HG02588 (cell line): Measurements from ENCODE around the gene CBX5.
"Not testable (repeated sequence)": the region's sequence is repeated elsewhere in the genome, so short reads cannot be mapped to it uniquely, and the experiment has no call there.

Experiments used
- ATAC-seq: cut with Tn5 transposase; IDR thresholded peaks from one replicate; pipeline ENCODE4 v1.9.1; 2021; ENCODE audit warnings: mild to moderate bottlenecking, moderate library complexity; ENCODE audit not compliant: unreplicated experiment

The CBX5 gene

GRCh38 chr12:54201001-54201794 lies 78.7 kb downstream of the CBX5 start:
- ATAC-seq: no peak

- ATAC-seq: no peak
These were observed 79.5 kb downstream of the CBX5 start for GRCh38 chr12:54200412-54200811.

DNA sequence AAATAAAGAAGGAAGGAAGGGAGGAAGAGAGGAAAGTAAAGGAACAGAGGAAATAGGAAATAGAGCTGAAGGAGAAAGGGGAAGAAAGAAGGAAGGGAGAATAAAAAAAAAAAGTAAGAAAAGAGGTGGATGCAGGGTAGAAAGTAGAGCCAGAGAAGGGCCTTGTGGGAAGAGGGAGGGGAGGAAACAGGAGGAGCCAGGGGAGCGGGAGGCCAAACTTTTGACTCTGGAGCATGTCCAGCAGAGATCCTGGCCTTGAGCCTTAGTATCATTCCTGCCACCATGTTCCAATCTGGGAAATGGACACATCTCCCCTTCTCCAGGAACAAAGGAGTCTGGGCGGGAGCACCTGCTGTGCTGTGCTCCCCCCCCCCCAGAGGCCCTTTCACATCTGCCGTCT lies 80.0 kb downstream of the CBX5 start:
- ATAC-seq: no peak

GRCh38 chr12:54199034-54199433 lies 80.9 kb downstream of the CBX5 start:
- ATAC-seq: no peak

DNA sequence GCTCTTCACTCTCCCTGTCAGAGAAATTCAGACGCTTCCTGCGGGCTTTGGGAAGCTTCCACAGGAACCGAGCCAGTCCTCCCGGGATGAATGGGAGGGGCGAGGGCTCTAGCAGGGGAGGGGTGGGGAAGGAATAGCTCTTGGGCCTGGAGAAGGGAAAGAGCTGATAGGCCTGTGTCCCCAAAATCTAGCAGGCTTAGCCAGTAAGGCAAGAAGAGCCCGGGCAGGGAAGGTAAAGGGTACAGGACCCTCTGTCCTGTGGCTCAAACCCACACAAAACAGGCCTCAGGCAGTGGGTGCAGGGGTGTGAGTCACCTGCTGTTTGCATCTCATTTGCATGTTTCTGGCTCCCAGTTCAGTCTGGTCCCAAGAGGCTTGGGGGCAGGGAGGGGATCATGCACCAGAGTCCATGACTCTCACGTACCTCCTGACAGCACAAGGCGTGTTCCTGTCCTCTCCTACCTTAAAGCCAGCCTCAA lies 82.5 kb downstream of the CBX5 start:
- ATAC-seq: no peak

- no peak for ATAC-seq
These were observed 82.9 kb downstream of the CBX5 start for GRCh38 chr12:54197010-54197409.

DNA sequence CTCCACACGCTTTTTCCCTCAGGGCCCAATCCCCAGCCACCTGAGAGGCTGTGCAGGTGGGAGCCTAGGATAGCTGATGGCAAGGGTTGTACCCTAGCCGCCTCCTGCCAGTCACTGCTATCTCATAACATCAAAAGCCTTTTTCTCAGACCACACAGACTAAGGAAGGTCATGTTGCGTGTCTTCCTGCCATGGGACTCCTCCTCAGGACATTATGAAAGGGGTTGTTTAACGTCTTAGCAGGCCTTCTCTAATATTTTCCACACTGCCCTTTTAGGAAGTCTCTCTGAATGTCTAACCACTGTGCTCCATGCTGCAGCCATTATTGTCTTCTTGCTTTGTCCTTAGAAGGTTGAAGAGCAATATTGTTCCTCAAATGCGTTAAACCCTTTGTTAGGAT lies 83.5 kb downstream of the CBX5 start:
- no peak for ATAC-seq

GRCh38 chr12:54195737-54196347 lies 84.1 kb downstream of the CBX5 start:
- ATAC-seq: no peak

DNA sequence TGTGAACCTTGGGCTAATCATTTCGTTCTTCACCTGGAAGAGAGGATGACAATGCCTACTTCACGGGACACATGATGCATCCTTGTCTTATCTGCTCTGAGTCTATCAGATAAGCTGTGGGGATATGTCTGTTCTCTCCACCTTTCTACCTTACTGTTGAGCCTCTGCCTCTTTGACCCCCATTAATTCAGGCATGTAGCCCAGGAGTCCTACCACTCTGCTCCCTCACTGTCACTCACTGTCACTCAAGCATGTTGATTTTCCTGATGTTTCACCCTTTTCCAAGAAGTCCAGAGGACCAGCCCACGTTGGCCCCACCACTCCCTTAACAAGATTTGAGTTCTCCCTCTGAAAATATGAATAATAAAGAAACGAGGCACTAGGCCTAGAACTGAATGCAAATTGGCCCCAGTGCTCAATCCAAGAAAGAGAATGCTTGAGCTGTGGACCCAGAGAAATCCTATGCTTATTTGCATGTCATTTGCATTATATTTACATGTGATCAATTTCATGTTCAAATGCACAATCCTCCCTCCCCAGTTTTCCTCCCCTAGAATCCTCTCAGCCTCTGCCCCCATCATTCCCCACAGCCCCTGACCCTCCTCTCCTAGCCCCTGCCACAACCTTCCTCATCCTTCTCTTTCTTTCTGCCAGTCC lies 84.7 kb downstream of the CBX5 start:
- ATAC-seq: no peak

GRCh38 chr12:54194611-54195010 lies 85.3 kb downstream of the CBX5 start:
- not testable (repeated sequence) for ATAC-seq

DNA sequence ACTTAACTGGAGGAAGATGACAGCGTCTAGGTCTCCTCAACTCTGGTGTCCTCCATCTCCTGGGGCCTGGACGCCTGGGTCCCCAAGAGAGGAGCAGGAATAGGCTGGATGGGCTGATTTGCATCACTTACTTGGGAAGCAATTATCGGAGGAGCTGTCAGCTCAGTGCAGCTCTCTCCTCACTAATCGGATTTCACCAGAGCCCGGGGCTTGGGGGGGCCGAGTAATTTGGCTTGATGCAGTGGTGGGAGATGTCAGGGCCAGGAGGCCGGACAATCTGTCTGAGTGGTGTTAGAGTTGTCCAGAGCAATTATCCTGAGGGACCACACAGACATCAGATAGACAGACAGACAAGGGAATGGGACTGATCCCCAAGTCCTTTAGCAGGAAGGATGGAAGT lies 86.5 kb downstream of the CBX5 start:
- no peak for ATAC-seq

GRCh38 chr12:54191550-54192022 lies 88.3 kb downstream of the CBX5 start:
- ATAC-seq: no peak

DNA sequence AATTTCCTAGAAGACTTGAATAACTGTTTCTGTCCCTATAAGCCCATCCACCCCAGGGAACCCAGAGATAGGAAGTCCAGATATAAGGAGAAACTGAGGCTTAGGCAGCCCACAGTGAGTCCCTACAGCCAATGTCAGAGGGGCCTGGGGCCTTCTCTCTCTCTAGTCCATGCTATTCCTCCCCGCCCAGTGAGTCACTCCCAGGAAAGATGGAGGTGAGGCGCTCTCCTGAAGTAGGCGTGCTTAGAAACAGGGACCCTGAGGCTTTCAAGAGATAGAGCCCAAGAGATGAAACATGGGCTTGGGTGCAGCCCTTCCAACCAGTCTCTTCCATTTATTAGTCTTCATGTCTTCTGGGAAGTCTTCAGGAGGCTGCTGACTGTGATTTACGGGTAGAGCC lies 88.8 kb downstream of the CBX5 start:
- no peak for ATAC-seq

DNA sequence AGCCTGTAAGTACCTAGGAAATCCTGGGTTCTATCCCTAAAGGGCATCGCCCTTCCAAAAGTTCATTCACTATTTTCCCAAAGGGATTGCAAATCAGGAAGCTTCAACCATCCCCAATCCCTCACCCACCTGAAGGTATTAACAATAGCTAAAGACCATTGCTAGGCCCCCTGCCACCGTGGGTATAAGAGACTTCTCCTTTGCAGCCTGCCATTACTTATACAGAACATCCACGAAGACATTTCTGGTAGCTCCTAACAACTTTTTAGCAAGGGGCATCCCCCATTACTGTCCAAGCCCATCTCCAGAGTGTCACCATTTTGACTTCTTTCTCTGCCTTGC lies 90.8 kb downstream of the CBX5 start:
- ATAC-seq: no peak

DNA sequence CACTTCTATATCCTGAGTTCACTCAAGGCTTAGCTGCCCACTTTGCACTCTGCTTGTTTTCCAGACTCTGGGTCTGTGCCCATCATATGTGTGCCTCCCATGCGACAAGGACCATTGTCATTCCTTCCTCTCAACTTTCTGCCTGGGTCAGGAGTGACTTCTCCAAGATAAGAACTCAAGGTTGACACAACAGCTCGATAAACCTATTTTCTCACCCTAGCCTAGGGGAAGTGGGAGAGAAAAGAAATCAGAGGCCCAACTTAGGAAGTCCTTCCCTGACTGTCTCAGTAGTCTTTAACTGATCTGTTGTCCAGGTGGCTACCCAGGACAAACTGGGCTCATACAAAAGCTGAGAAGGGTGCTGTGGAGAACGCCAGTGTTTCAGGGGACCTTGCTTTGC lies 92.8 kb downstream of the CBX5 start:
- no peak for ATAC-seq

- no peak for ATAC-seq
These were observed 94.0 kb downstream of the CBX5 start for GRCh38 chr12:54185919-54186318.

- not testable (repeated sequence) for ATAC-seq
These were observed 94.6 kb downstream of the CBX5 start for GRCh38 chr12:54185297-54185696.

- no peak for ATAC-seq
These were observed 95.7 kb downstream of the CBX5 start for GRCh38 chr12:54184024-54184805.

DNA sequence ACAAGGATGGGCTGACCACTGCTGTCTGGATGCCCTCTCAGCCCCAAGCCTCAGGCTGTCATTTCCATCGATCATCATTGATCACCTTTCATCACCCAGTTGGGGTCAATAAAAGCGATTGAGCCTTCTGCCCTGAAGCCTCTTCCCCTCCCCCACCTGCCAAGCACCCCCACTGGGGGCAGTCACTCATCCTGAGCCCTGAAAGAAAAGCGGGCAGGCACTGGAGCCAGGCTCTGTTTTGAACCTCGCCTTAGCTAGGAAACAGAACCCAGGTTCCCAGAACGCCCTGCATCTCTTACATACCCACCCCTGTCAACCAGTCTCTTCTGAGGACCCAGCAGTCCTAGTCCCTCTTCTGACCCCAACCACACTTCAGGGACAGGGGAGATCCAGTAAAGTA lies 96.9 kb downstream of the CBX5 start:
- no peak for ATAC-seq

GRCh38 chr12:54182086-54182485 lies 97.8 kb downstream of the CBX5 start:
- ATAC-seq: no peak
